Measurements from ENCODE around the gene ZNRD2.

- TF ChIP-seq CTCF (IDR thresholded peaks at IDR 0.05) (peak in 1 of 3 experiments; percentile 15), EP300 (IDR thresholded peaks at IDR 0.05) (no peak), POLR2AphosphoS5 (IDR thresholded peaks at IDR 0.05) (peak in 1 of 2 donors; percentile 56)
These were observed 11.3 kb upstream of the ZNRD2 start for GRCh38 chr11:65558930-65559509.

Measured in esophagus muscularis mucosa (tissue), 4 donors.